ENCODE measurements around the gene DCLK1. TPM values are rescaled to one million over a fixed set of nuclear protein-coding genes. Genes with fewer than 3 reads are reported as not detected.
A peak's percentile ranks its signal among the peaks of the same experiment; 100 is the strongest.

Gene DCLK1
- total and polyA plus RNA-seq, 7 donors = 1.2 to 64.8 (median 10.2) TPM

- 60 to 78% methylated on average over 5 of the region's 5 CpGs for WGBS, 2 donors
- Histone ChIP-seq H3K27ac (no peak overlapping the region), H3K4me1 (peaks cover 0 to 56% (median 53%) of the 10 kb centered on the region in 4 donors)
Observed at GRCh38 chr13:35720290-35720689, 410.9 kb downstream of the DCLK1 start.

More at GRCh38 chr13:35720290-35720689, 410.9 kb downstream of the DCLK1 start:
- no peak for TF ChIP-seq CTCF (IDR thresholded peaks at IDR 0.05)
- no peak for TF ChIP-seq EP300 (IDR thresholded peaks at IDR 0.05)
- TF ChIP-seq POLR2AphosphoS5 (IDR thresholded peaks at IDR 0.05) = no peak
- TF ChIP-seq POLR2A (IDR thresholded peaks at IDR 0.05) = no peak
- Histone ChIP-seq H3K27me3 (no peaks in the 10 kb centered on the region), H3K9me3 (no peaks in the 10 kb centered on the region), H3K36me3 (no peaks in the 10 kb centered on the region), H3K4me3 (peak overlapping the region in 1 of 4 donors; percentile 31)
- intact Hi-C loops (cut with DNase I) = loop anchor here (2.0 to 5.0 kb wide), 2 partner anchors 69 to 237 kb away; no protein-coding TSS in a partner anchor
- DNase-seq = no peak

Other genes with a start within 250 kb of the DCLK1 start
- gene SOHLH2, start 83.2 kb upstream of the DCLK1 start, total RNA-seq = 1 to 10 TPM in 3 of 4 donors, not detected in 1; 1.2 to 6.1 (median 1.3) TPM
- under 1 TPM in 1 of 3 donors, not detected in 2; 0.06 TPM for gene SOHLH2, start 83.2 kb upstream of the DCLK1 start, polyA plus RNA-seq
- gene CCDC169, start 166.4 kb upstream of the DCLK1 start, total RNA-seq = 10 to 100 TPM in 1 of 4 donors, 1 to 10 TPM in 3; 3.0 to 12.5 (median 3.1) TPM
- gene CCDC169, start 166.4 kb upstream of the DCLK1 start, polyA plus RNA-seq = under 1 TPM in 1 of 3 donors, not detected in 2; 0.42 TPM
- 10 to 100 TPM; 83.2 to 99.9 (median 90.9) TPM for gene SPART, start 215.0 kb upstream of the DCLK1 start, total RNA-seq
- 10 to 100 TPM in 2 of 3 donors, 1 to 10 TPM in 1; 4.6 to 13.8 (median 10.1) TPM for gene SPART, start 215.0 kb upstream of the DCLK1 start, polyA plus RNA-seq